GM23338 (cell line): Measurements from ENCODE around the gene RIIAD1. TPM values are rescaled to one million over a fixed set of nuclear protein-coding genes. Genes with fewer than 3 reads are reported as not detected.

Source experiments
- ATAC-seq: fragments of 200-7000 bp; cut with Tn5 transposase; 3 replicates; pipeline ENCODE4 v1.9.1; 2020
- DNase-seq: peaks from one replicate; pipeline ENCODE4 v3.0.0-alpha.2; 2015; ENCODE audit warnings: low spot score
- H2AFZ ChIP-seq: fragments of 200-600 bp; sonication (generic); 2 replicates; pipeline ENCODE4 v1.8.0; 2016; ENCODE audit warnings: antibody characterized with exemption, mild to moderate bottlenecking, moderate library complexity
- H3F3A ChIP-seq: fragments of 200-600 bp; sonication (generic); replicated peaks from 2 replicates; pipeline ENCODE4 v1.8.0; 2017; ENCODE audit warnings: antibody characterized with exemption, mixed run types, low read depth
- H3K27ac ChIP-seq: fragments of 200-600 bp; sonication (generic); 2 replicates; pipeline ENCODE4 v1.6.1; 2016; ENCODE audit warnings: low read depth
- H3K27me3 ChIP-seq: fragments of 200-600 bp; sonication (generic); 2 replicates; pipeline ENCODE4 v1.8.0; 2016; ENCODE audit warnings: mild to moderate bottlenecking, mixed run types, moderate library complexity; ENCODE audit not compliant: insufficient read depth
- H3K36me3 ChIP-seq: fragments of 200-600 bp; sonication (generic); 2 replicates; pipeline ENCODE4 v1.8.0; 2016; ENCODE audit warnings: mild to moderate bottlenecking; ENCODE audit not compliant: insufficient read depth
- H3K4me1 ChIP-seq: fragments of 200-600 bp; sonication (generic); 2 replicates; pipeline ENCODE4 v1.8.0; 2016; ENCODE audit warnings: mild to moderate bottlenecking, moderate library complexity; ENCODE audit not compliant: insufficient read depth
- H3K4me2 ChIP-seq: fragments of 200-600 bp; sonication (generic); 2 replicates; pipeline ENCODE4 v1.7.1; 2017; ENCODE audit warnings: mixed run types
- H3K4me3 ChIP-seq: fragments of 200-600 bp; sonication (generic); 2 replicates; pipeline ENCODE4 v1.6.1; 2016; ENCODE audit warnings: mixed run types
- H3K79me2 ChIP-seq: fragments of 200-600 bp; sonication (generic); replicated peaks from 2 replicates; pipeline ENCODE4 v1.8.0; 2017; ENCODE audit warnings: mild to moderate bottlenecking; ENCODE audit not compliant: insufficient read depth
- H3K9me2 ChIP-seq: fragments of 200-600 bp; sonication (generic); 2 replicates; pipeline ENCODE4 v1.8.0; 2017; ENCODE audit not compliant: insufficient read depth
- H4K20me1 ChIP-seq: fragments of 200-600 bp; sonication (generic); replicated peaks from 2 replicates; pipeline ENCODE4 v1.8.0; 2017; ENCODE audit warnings: mild to moderate bottlenecking; ENCODE audit not compliant: insufficient read depth
- H3K27ac Mint-ChIP-seq: 2 replicates; pipeline ENCODE4 v1.8.0; 2020; ENCODE audit warnings: inconsistent platforms, mild to moderate bottlenecking, moderate library complexity, mixed read lengths
- H3K27me3 Mint-ChIP-seq: 3 replicates; pipeline ENCODE4 v1.8.0; 2022; ENCODE audit warnings: low read depth, mild to moderate bottlenecking, moderate library complexity, mixed read lengths, inconsistent platforms; ENCODE audit not compliant: insufficient read depth, poor library complexity
- H3K36me3 Mint-ChIP-seq: 3 replicates; pipeline ENCODE4 v1.8.0; 2021; ENCODE audit warnings: low read depth, mild to moderate bottlenecking, inconsistent platforms, moderate library complexity, mixed read lengths
- H3K4me1 Mint-ChIP-seq: 3 replicates; pipeline ENCODE4 v1.8.0; 2020; ENCODE audit warnings: mild to moderate bottlenecking, inconsistent platforms, mixed read lengths
- H3K4me3 Mint-ChIP-seq: 3 replicates; pipeline ENCODE4 v1.8.0; 2021; ENCODE audit warnings: moderate library complexity, mild to moderate bottlenecking, inconsistent platforms, mixed read lengths
- H3K9me3 Mint-ChIP-seq: 3 replicates; pipeline ENCODE4 v1.8.0; 2020; ENCODE audit warnings: moderate library complexity, mild to moderate bottlenecking, inconsistent platforms, mixed read lengths
- CREB1 ChIP-seq: fragments of 250-450 bp; sonication (Bioruptor Pico); IDR thresholded peaks from 2 replicates; pipeline ENCODE4 v1.5.0; 2020; ENCODE audit warnings: low read depth, mild to moderate bottlenecking, moderate library complexity
- EZH2 ChIP-seq: fragments of 200-600 bp; sonication (generic); IDR thresholded peaks from one replicate; pipeline ENCODE4 v1.8.0; 2017; ENCODE audit warnings: antibody characterized with exemption, mild to moderate bottlenecking, low read depth; ENCODE audit not compliant: unreplicated experiment
- EZH2phosphoT487 ChIP-seq: fragments of 200-600 bp; sonication (generic); IDR thresholded peaks from one replicate; pipeline ENCODE4 v1.8.1; 2018; ENCODE audit warnings: antibody characterized with exemption; ENCODE audit not compliant: unreplicated experiment
- JUNB ChIP-seq: IDR thresholded peaks from one replicate; pipeline ENCODE4 v1.6.1; 2016; ENCODE audit warnings: antibody characterized with exemption; ENCODE audit not compliant: unreplicated experiment
- NANOG ChIP-seq: IDR thresholded peaks from 2 replicates; pipeline ENCODE4 v1.6.1; 2016; ENCODE audit warnings: antibody characterized with exemption, borderline replicate concordance
- POLR2AphosphoS5 ChIP-seq: IDR thresholded peaks from 2 replicates; pipeline ENCODE4 v1.6.1; 2016; ENCODE audit warnings: antibody characterized with exemption, low read depth
- ZNF114 ChIP-seq: fragments of 250-450 bp; sonication (Bioruptor Pico); IDR thresholded peaks from 2 replicates; pipeline ENCODE4 v1.5.0; 2020; ENCODE audit warnings: mild to moderate bottlenecking, moderate library complexity
- polyA plus RNA-seq: library from polyadenylated mRNA; unstranded; fragments of >200 nt; fragmentation: Nextera tagmentation; extraction: Ambion mirVana; gene quantifications from 2 replicates; pipeline ENCODE4 v1.2.1, GENCODE V29; 2016
- total RNA-seq: library from RNA; depleted of rRNA; stranded (reverse); fragments of >200 nt; shearing (Covaris generic); gene quantifications from 2 replicates; pipeline ENCODE4 v1.2.3, GENCODE V29; 2014
- TF ChIP-seq, protein P1 (sequence below), 2 experiments: fragments of 200-600 bp in 1 of 2; sonication (generic) in 1 of 2; conservative IDR thresholded peaks; 2 replicates each; pipeline versions ENCODE4 v1.5.1 to v1.6.1; 2016 to 2017; ENCODE audit warnings: antibody characterized with exemption in 2 of 2, low read depth in 2 of 2, mild to moderate bottlenecking in 2 of 2, moderate library complexity in 1 of 2
- TF ChIP-seq, protein P2 (sequence below): IDR thresholded peaks from one replicate; pipeline ENCODE4 v1.6.1; 2018; ENCODE audit warnings: antibody characterized with exemption; ENCODE audit not compliant: unreplicated experiment
- TF ChIP-seq, protein P3 (sequence below): IDR thresholded peaks from 2 replicates; pipeline ENCODE4 v1.6.1; 2016; ENCODE audit warnings: antibody characterized with exemption

The RIIAD1 gene
- total and polyA plus RNA-seq, 2 experiments from 2014 or later: not detected

GRCh38 chr1:151693057-151693651 lies 28.2 kb upstream of the RIIAD1 start:
- Mint-ChIP-seq H3K27me3 (peaks cover 2% of the 10 kb centered on the region), H3K9me3 (no peaks in the 10 kb centered on the region), H3K36me3 (peaks cover 28% of the 10 kb centered on the region), H3K4me1 (no peaks in the 10 kb centered on the region; the same call in 2 of the 3 replicates), H3K27ac (no peak overlapping the region), H3K4me3 (no peak overlapping the region)
- no peaks in the 10 kb centered on the region for H3K9me2 ChIP-seq
- H3K4me1 ChIP-seq: no peaks in the 10 kb centered on the region
- H3F3A ChIP-seq: no peaks in the 10 kb centered on the region
- no peak overlapping the region for H3K27ac ChIP-seq
- H3K36me3 ChIP-seq: 0 out of 2 replicates have a peak, but pooled peaks cover 7% of the 10 kb centered on the region
- TF ChIP-seq, protein P1, sequence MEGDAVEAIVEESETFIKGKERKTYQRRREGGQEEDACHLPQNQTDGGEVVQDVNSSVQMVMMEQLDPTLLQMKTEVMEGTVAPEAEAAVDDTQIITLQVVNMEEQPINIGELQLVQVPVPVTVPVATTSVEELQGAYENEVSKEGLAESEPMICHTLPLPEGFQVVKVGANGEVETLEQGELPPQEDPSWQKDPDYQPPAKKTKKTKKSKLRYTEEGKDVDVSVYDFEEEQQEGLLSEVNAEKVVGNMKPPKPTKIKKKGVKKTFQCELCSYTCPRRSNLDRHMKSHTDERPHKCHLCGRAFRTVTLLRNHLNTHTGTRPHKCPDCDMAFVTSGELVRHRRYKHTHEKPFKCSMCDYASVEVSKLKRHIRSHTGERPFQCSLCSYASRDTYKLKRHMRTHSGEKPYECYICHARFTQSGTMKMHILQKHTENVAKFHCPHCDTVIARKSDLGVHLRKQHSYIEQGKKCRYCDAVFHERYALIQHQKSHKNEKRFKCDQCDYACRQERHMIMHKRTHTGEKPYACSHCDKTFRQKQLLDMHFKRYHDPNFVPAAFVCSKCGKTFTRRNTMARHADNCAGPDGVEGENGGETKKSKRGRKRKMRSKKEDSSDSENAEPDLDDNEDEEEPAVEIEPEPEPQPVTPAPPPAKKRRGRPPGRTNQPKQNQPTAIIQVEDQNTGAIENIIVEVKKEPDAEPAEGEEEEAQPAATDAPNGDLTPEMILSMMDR (conservative IDR thresholded peaks at IDR 0.05; ENCODE audit: low read depth in 2 of 2): peak; percentile 77 to 81
- no peak for TF ChIP-seq ZNF114
- H3K4me2 ChIP-seq: no peak overlapping the region
- H3K4me3 ChIP-seq: no peak overlapping the region
- no peak overlapping the region for H2AFZ ChIP-seq
- DNase-seq: peak; percentile 70
- H3K27me3 ChIP-seq: no peaks in the 10 kb centered on the region
- H4K20me1 ChIP-seq: no peaks in the 10 kb centered on the region; the same call in 1 of the 2 replicates
- peak; percentile 77 for ATAC-seq
- H3K79me2 ChIP-seq: no peaks in the 10 kb centered on the region

GRCh38 chr1:151701515-151701914 lies 19.8 kb upstream of the RIIAD1 start:
- Histone ChIP-seq H3K4me1 (no peaks in the 10 kb centered on the region; the same call in 1 of the 2 replicates), H3K27me3 (no peaks in the 10 kb centered on the region), H2AFZ (no peak overlapping the region), H3K36me3 (peaks cover 22% of the 10 kb centered on the region), H3K27ac (no peak overlapping the region), H3K4me2 (no peak overlapping the region), H3K9me2 (no peaks in the 10 kb centered on the region), H3F3A (no peaks in the 10 kb centered on the region), H4K20me1 (no peaks in the 10 kb centered on the region; the same call in none of the 2 replicates), H3K4me3 (no peak overlapping the region), H3K79me2 (no peaks in the 10 kb centered on the region)
- DNase-seq (no peak), ATAC-seq (no peak)
- no peak for TF ChIP-seq NANOG
- no peak for TF ChIP-seq CREB1 (CRISPR knock-in tag)
- TF ChIP-seq JUNB: no peak
- TF ChIP-seq ZNF114: no peak
- no peak for TF ChIP-seq POLR2AphosphoS5
- no peak overlapping the region for H3K27ac Mint-ChIP-seq
- peaks cover 11% of the 10 kb centered on the region; the same call in 2 of the 3 replicates for H3K36me3 Mint-ChIP-seq
- H3K27me3 Mint-ChIP-seq: peaks cover 5% of the 10 kb centered on the region
- H3K4me1 Mint-ChIP-seq: peaks cover 9% of the 10 kb centered on the region
- no peaks in the 10 kb centered on the region for H3K9me3 Mint-ChIP-seq
- H3K4me3 Mint-ChIP-seq: no peak overlapping the region

- H2AFZ ChIP-seq: no peak overlapping the region
- no peak overlapping the region for H3K4me3 ChIP-seq
- peaks cover 22% of the 10 kb centered on the region for H3K36me3 ChIP-seq
- H3K79me2 ChIP-seq: no peaks in the 10 kb centered on the region
- H3K4me1 ChIP-seq: no peaks in the 10 kb centered on the region; the same call in 1 of the 2 replicates
- Mint-ChIP-seq H3K27me3 (peaks cover 5% of the 10 kb centered on the region), H3K27ac (peak overlapping the region; percentile 9), H3K4me3 (no peak overlapping the region), H3K9me3 (no peaks in the 10 kb centered on the region), H3K36me3 (peaks cover 9% of the 10 kb centered on the region; the same call in 1 of the 3 replicates), H3K4me1 (peaks cover 9% of the 10 kb centered on the region)
- no peaks in the 10 kb centered on the region for H3K27me3 ChIP-seq
- H4K20me1 ChIP-seq: no peaks in the 10 kb centered on the region; the same call in 1 of the 2 replicates
- no peak for DNase-seq
- H3F3A ChIP-seq: no peaks in the 10 kb centered on the region
- H3K9me2 ChIP-seq: no peaks in the 10 kb centered on the region
- no peak overlapping the region for H3K27ac ChIP-seq
- TF ChIP-seq, protein P2, sequence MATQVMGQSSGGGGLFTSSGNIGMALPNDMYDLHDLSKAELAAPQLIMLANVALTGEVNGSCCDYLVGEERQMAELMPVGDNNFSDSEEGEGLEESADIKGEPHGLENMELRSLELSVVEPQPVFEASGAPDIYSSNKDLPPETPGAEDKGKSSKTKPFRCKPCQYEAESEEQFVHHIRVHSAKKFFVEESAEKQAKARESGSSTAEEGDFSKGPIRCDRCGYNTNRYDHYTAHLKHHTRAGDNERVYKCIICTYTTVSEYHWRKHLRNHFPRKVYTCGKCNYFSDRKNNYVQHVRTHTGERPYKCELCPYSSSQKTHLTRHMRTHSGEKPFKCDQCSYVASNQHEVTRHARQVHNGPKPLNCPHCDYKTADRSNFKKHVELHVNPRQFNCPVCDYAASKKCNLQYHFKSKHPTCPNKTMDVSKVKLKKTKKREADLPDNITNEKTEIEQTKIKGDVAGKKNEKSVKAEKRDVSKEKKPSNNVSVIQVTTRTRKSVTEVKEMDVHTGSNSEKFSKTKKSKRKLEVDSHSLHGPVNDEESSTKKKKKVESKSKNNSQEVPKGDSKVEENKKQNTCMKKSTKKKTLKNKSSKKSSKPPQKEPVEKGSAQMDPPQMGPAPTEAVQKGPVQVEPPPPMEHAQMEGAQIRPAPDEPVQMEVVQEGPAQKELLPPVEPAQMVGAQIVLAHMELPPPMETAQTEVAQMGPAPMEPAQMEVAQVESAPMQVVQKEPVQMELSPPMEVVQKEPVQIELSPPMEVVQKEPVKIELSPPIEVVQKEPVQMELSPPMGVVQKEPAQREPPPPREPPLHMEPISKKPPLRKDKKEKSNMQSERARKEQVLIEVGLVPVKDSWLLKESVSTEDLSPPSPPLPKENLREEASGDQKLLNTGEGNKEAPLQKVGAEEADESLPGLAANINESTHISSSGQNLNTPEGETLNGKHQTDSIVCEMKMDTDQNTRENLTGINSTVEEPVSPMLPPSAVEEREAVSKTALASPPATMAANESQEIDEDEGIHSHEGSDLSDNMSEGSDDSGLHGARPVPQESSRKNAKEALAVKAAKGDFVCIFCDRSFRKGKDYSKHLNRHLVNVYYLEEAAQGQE: no peak
- TF ChIP-seq NANOG (no peak), CREB1 (CRISPR knock-in tag) (no peak), EZH2 (no peak), EZH2phosphoT487 (no peak), ZNF114 (no peak), JUNB (no peak), POLR2AphosphoS5 (no peak)
- TF ChIP-seq, protein P3, sequence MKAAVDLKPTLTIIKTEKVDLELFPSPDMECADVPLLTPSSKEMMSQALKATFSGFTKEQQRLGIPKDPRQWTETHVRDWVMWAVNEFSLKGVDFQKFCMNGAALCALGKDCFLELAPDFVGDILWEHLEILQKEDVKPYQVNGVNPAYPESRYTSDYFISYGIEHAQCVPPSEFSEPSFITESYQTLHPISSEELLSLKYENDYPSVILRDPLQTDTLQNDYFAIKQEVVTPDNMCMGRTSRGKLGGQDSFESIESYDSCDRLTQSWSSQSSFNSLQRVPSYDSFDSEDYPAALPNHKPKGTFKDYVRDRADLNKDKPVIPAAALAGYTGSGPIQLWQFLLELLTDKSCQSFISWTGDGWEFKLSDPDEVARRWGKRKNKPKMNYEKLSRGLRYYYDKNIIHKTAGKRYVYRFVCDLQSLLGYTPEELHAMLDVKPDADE: no peak
- peak; percentile 53 for ATAC-seq
- H3K4me2 ChIP-seq: no peak overlapping the region
Measured at GRCh38 chr1:151702936-151703335, 18.4 kb upstream of the RIIAD1 start.
